ENCODE results near the gene FRMD3.

DNA sequence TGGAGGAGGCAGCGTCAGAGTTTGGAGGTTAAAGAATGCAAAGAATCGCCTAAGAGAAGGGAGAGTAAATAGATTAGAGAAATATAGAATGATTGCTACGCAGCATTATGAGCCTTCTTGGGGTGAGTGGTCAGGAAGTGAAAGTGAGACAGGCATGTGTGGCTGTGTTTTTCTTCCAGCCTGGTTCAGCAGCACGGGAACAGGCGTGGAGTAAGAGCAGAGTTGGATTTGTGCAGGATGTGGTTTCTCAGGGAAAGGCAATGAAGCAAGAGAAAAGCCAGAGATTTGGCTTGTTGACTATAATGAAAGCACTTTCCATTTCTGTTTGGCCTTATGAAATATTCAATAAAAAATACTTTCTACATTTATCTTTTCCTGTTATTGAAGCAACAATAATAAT, 34.3 kb upstream of the FRMD3 start:
- TF ChIP-seq JUN (CRISPR knock-in tag; IDR thresholded peaks at IDR 0.05) (no peak), ZNF396 (CRISPR knock-in tag; IDR thresholded peaks at IDR 0.05; ENCODE audit: borderline replicate concordance) (no peak), ATF3 (CRISPR knock-in tag; conservative IDR thresholded peaks at IDR 0.05) (no peak), CTCF (IDR thresholded peaks at IDR 0.05) (no peak), MAX (CRISPR knock-in tag; IDR thresholded peaks at IDR 0.05) (no peak), SMAD3 (CRISPR knock-in tag; IDR thresholded peaks at IDR 0.05; ENCODE audit: borderline replicate concordance) (no peak), FOXP1 (CRISPR knock-in tag; IDR thresholded peaks at IDR 0.05; ENCODE audit: borderline replicate concordance) (no peak), ESRRA (CRISPR knock-in tag; IDR thresholded peaks at IDR 0.05; ENCODE audit: borderline replicate concordance) (no peak), KAT7 (CRISPR knock-in tag; IDR thresholded peaks at IDR 0.05; ENCODE audit: borderline replicate concordance) (no peak), PREB (CRISPR knock-in tag; IDR thresholded peaks at IDR 0.05; ENCODE audit: borderline replicate concordance) (no peak)
- TF ChIP-seq, protein P1, sequence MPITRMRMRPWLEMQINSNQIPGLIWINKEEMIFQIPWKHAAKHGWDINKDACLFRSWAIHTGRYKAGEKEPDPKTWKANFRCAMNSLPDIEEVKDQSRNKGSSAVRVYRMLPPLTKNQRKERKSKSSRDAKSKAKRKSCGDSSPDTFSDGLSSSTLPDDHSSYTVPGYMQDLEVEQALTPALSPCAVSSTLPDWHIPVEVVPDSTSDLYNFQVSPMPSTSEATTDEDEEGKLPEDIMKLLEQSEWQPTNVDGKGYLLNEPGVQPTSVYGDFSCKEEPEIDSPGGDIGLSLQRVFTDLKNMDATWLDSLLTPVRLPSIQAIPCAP (CRISPR knock-in tag; IDR thresholded peaks at IDR 0.05) = no peak

Measured in WTC11 (cell line).